Naive thymus-derived CD4-positive, alpha-beta T cell (primary cell): Measurements from ENCODE around the gene TEF. TPM values are rescaled to one million over a fixed set of nuclear protein-coding genes. Genes with fewer than 3 reads are reported as not detected.

Source experiments
- ATAC-seq: fragments of 150-1000 bp; cut with Tn5 transposase; 2 replicates; pipeline ENCODE4 v1.10.0; 2021; ENCODE audit warnings: mild to moderate bottlenecking, moderate library complexity
- CTCF ChIA-PET: fragments of 350-600 bp; sonication (Branson Sonifier 250); formaldehyde crosslinking; loops from one replicate; lab custom pipeline; 2021; ENCODE audit warnings: antibody characterized with exemption; lab: Charles Lee
- POLR2A ChIA-PET: fragments of 350-600 bp; sonication (Branson Sonifier 250); formaldehyde crosslinking; loops from one replicate; lab custom pipeline; 2021; ENCODE audit warnings: antibody characterized with exemption, inconsistent platforms; lab: Charles Lee
- DNase-seq, 9 donors: peaks; one replicate each; pipeline versions ENCODE4 v3.0.0 to v3.0.0-alpha.2; 2020 to 2022; ENCODE audit warnings: mixed read lengths in 1 of 9
- H3K27ac ChIP-seq: one replicate; pipeline ENCODE4 v1.7.0; 2013; ENCODE audit warnings: mild to moderate bottlenecking, low read depth, low read length, moderate library complexity
- H3K27me3 ChIP-seq, 2 donors: one replicate each; pipeline ENCODE4 v1.7.0; 2013; ENCODE audit warnings: low read length in 2 of 2, mild to moderate bottlenecking in 2 of 2, moderate library complexity in 2 of 2; ENCODE audit not compliant: control insufficient read depth in 2 of 2, insufficient read depth in 2 of 2
- H3K36me3 ChIP-seq, 3 experiments: 1 replicate in 2 of 3; 2 replicates in 1 of 3; pipeline ENCODE4 v1.7.0; 2013; ENCODE audit warnings: low read length in 3 of 3, mild to moderate bottlenecking in 3 of 3, moderate library complexity in 1 of 3; ENCODE audit not compliant: insufficient read depth in 3 of 3, control insufficient read depth in 2 of 3
- H3K4me1 ChIP-seq, 2 donors: one replicate each; pipeline ENCODE4 v1.7.0; 2013; ENCODE audit warnings: low read length in 2 of 2, mild to moderate bottlenecking in 2 of 2, moderate library complexity in 1 of 2; ENCODE audit not compliant: control insufficient read depth in 2 of 2, insufficient read depth in 2 of 2
- H3K4me3 ChIP-seq: 2 replicates; pipeline ENCODE4 v1.7.0; 2013; ENCODE audit warnings: mild to moderate bottlenecking, low read length
- H3K9me3 ChIP-seq, 3 experiments: 1 replicate in 2 of 3; 2 replicates in 1 of 3; pipeline ENCODE4 v1.7.0; 2013; ENCODE audit warnings: low read length in 3 of 3; ENCODE audit not compliant: control insufficient read depth in 2 of 3
- H3K27ac Mint-ChIP-seq, 9 donors: one replicate each; pipeline ENCODE4 v1.8.0; 2020 to 2022; ENCODE audit warnings: mixed read lengths in 9 of 9, mild to moderate bottlenecking in 8 of 9, moderate library complexity in 5 of 9, inconsistent platforms in 2 of 9
- H3K27me3 Mint-ChIP-seq, 5 donors: one replicate each; pipeline ENCODE4 v1.8.0; 2021 to 2022; ENCODE audit warnings: mixed read lengths in 5 of 5, mild to moderate bottlenecking in 1 of 5
- H3K36me3 Mint-ChIP-seq, 5 donors: one replicate each; pipeline ENCODE4 v1.8.0; 2020 to 2022; ENCODE audit warnings: mixed read lengths in 5 of 5, mild to moderate bottlenecking in 3 of 5, inconsistent platforms in 1 of 5
- H3K4me1 Mint-ChIP-seq, 7 donors: one replicate each; pipeline ENCODE4 v1.8.0; 2020 to 2022; ENCODE audit warnings: mixed read lengths in 7 of 7, mild to moderate bottlenecking in 3 of 7, inconsistent platforms in 1 of 7
- H3K4me3 Mint-ChIP-seq, 10 donors: one replicate each; pipeline ENCODE4 v1.8.0; 2020 to 2022; ENCODE audit warnings: mild to moderate bottlenecking in 10 of 10, mixed read lengths in 10 of 10, moderate library complexity in 6 of 10, inconsistent platforms in 2 of 10
- H3K9me3 Mint-ChIP-seq, 11 donors: one replicate each; pipeline ENCODE4 v1.8.0; 2020 to 2022; ENCODE audit warnings: mixed read lengths in 11 of 11, mild to moderate bottlenecking in 4 of 11, inconsistent platforms in 1 of 11, moderate library complexity in 1 of 11
- intact Hi-C, 2 donors: fragments of 100-400 bp; cut with micrococcal nuclease; formaldehyde crosslinking; loops; one replicate each; pipeline ENCODE4 v1.15.1; 2023
- polyA plus RNA-seq, 2 donors: library from polyadenylated mRNA; unstranded; fragments of 300-500 nt; fragmentation: Illumina TruSeq; gene quantifications; one replicate each; pipeline ENCODE4 v1.2.3, GENCODE V29; 2021
- total RNA-seq, 6 experiments: library from RNA in 5 of 6; stranded (reverse) in 5 of 6; gene quantifications; 1 replicate in 5 of 6; 2 replicates in 1 of 6; pipeline ENCODE4 v1.2.3 and lab custom pipeline; 2021 to 2026

TEF gene
- total and polyA plus RNA-seq, 7 experiments from 2014 or later = 3.5 to 8.4 (median 6.2) TPM

GRCh38 chr22:41446639-41447434 lies 65.1 kb downstream of the TEF start, which contains the start of gene TOB2:
TOB2 (minus strand) TSS chr22:41446801; CDS start chr22:41437345, 9,456 bp downstream.
- Mint-ChIP-seq H3K36me3 (peaks cover 0 to 6% (median 0%) of the 10 kb centered on the region in 5 donors), H3K27ac (peak within 1 kb of the TSS; percentile 93 to 99 (median 97)), H3K9me3 (peaks cover 0 to 8% (median 0%) of the 10 kb centered on the region in 11 donors), H3K4me1 (peaks cover 6 to 36% (median 28%) of the 10 kb centered on the region in 7 donors), H3K27me3 (no peaks in the 10 kb centered on the region), H3K4me3 (peak within 1 kb of the TSS; percentile 92 to 98 (median 94))
- Histone ChIP-seq H3K4me1 (peaks cover 7% of the 10 kb centered on the region in 2 donors), H3K27ac (peak within 1 kb of the TSS; percentile 88), H3K36me3 (peaks cover 0 to 6% (median 0%) of the 10 kb centered on the region in 3 experiments), H3K9me3 (no peaks in the 10 kb centered on the region), H3K4me3 (peak within 1 kb of the TSS; percentile 90), H3K27me3 (no peaks in the 10 kb centered on the region)
- DNase-seq = peak; percentile 91 to 96 (median 94)
- ChIA-PET POLR2A (interaction anchor here (0.5 to 5.2 kb wide), 21 partner anchors 9 to 1168 kb away, joined by 3 to 143 read pairs (median 5); partner anchors contain the start of genes ACO2, DESI1, PHF5A and PMM1), CTCF (interaction anchor here (1.3 to 1.8 kb wide), 2 partner anchors 21 to 43 kb away, joined by 3 to 5 read pairs; partner anchors contain the start of genes ACO2 and PHF5A)
- intact Hi-C loops = loop anchor here (1.0 to 10.0 kb wide), 9 partner anchors 78 to 1402 kb away; partner anchors contain the start of genes CENPM (in 1 of the 2), DESI1 (in 1 of the 2), L3MBTL2 (in 1 of the 2) and MRTFA (in 1 of the 2)
- ATAC-seq = peak; percentile 84

- Histone ChIP-seq H3K27me3 (no peaks in the 10 kb centered on the region), H3K27ac (peak overlapping the region; percentile 88), H3K9me3 (no peaks in the 10 kb centered on the region), H3K36me3 (peaks cover 0 to 6% (median 0%) of the 10 kb centered on the region in 3 experiments), H3K4me1 (peaks cover 7% of the 10 kb centered on the region in 2 donors), H3K4me3 (peak overlapping the region; percentile 90)
- H3K27me3 Mint-ChIP-seq = no peaks in the 10 kb centered on the region
- peaks cover 0 to 8% (median 0%) of the 10 kb centered on the region in 11 donors for H3K9me3 Mint-ChIP-seq
- peaks cover 6 to 32% (median 27%) of the 10 kb centered on the region in 7 donors for H3K4me1 Mint-ChIP-seq
- ChIA-PET POLR2A (interaction anchor here (0.6 to 5.2 kb wide), 26 partner anchors 9 to 1168 kb away, joined by 3 to 143 read pairs (median 4); partner anchors contain the start of genes ACO2, DESI1, PHF5A and PMM1), CTCF (interaction anchor here (0.6 to 1.8 kb wide), 4 partner anchors 21 to 1498 kb away, joined by 3 to 5 read pairs (median 4); partner anchors contain the start of genes ACO2 and PHF5A)
- peak overlapping the region; percentile 92 to 98 (median 94) for H3K4me3 Mint-ChIP-seq
- intact Hi-C loops = loop anchor here (1.0 to 10.0 kb wide), 17 partner anchors 21 to 1403 kb away; partner anchors contain the start of genes POLR3H (in 2 of the 2), RANGAP1 (in 2 of the 2), RBX1 (in 2 of the 2) and ACO2 (in 1 of the 2)
- H3K27ac Mint-ChIP-seq = peak overlapping the region; percentile 91 to 99 (median 94)
- peaks cover 0 to 6% (median 0%) of the 10 kb centered on the region in 5 donors for H3K36me3 Mint-ChIP-seq
- ATAC-seq = no peak
- DNase-seq = peak; percentile 32 to 69 (median 54)
Observed at GRCh38 chr22:41447435-41448188, 65.9 kb downstream of the TEF start.

GRCh38 chr22:41448189-41448808 lies 66.6 kb downstream of the TEF start:
- peaks cover 0 to 8% (median 0%) of the 10 kb centered on the region in 11 donors for H3K9me3 Mint-ChIP-seq
- peaks cover 7% of the 10 kb centered on the region in 2 donors for H3K4me1 ChIP-seq
- DNase-seq = peak; percentile 62 to 95 (median 92)
- ChIA-PET POLR2A (interaction anchor here (0.6 to 5.2 kb wide), 20 partner anchors 11 to 591 kb away, joined by 3 to 143 read pairs (median 4); partner anchors contain the start of genes ACO2, PHF5A, PMM1 and TEF), CTCF (interaction anchor here (0.6 to 1.3 kb wide), 5 partner anchors 20 to 1499 kb away, joined by 3 to 4 read pairs (median 3); partner anchors contain the start of genes ACO2 and PHF5A)
- H3K27ac ChIP-seq = peak overlapping the region; percentile 88
- no peaks in the 10 kb centered on the region for H3K27me3 ChIP-seq
- intact Hi-C loops = loop anchor here (1.0 to 10.0 kb wide), 14 partner anchors 20 to 1403 kb away; partner anchors contain the start of genes RANGAP1 (in 2 of the 2), RBX1 (in 2 of the 2), ACO2 (in 1 of the 2) and CENPM (in 1 of the 2)
- H3K4me3 ChIP-seq = peak overlapping the region; percentile 90
- H3K4me1 Mint-ChIP-seq = peaks cover 6 to 25% (median 21%) of the 10 kb centered on the region in 7 donors
- no peaks in the 10 kb centered on the region for H3K9me3 ChIP-seq
- H3K36me3 Mint-ChIP-seq = peaks cover 0 to 7% (median 0%) of the 10 kb centered on the region in 5 donors
- peak; percentile 78 for ATAC-seq
- H3K27ac Mint-ChIP-seq = peak overlapping the region; percentile 91 to 99 (median 94)
- peaks cover 0 to 6% (median 0%) of the 10 kb centered on the region in 3 experiments for H3K36me3 ChIP-seq
- peak overlapping the region; percentile 92 to 98 (median 94) for H3K4me3 Mint-ChIP-seq
- H3K27me3 Mint-ChIP-seq = no peaks in the 10 kb centered on the region

Other genes with a start within 250 kb of the TEF start
- 10 to 100 TPM; 31.6 to 45.9 (median 43.3) TPM for gene L3MBTL2, start 176.6 kb upstream of the TEF start, total RNA-seq
- 10 to 100 TPM; 31.8 to 42.3 TPM for gene L3MBTL2, start 176.6 kb upstream of the TEF start, polyA plus RNA-seq
- gene CHADL, start 141.0 kb upstream of the TEF start, total RNA-seq = 1 to 10 TPM in 2 of 5 experiments, under 1 TPM in 3; 0.31 to 1.8 (median 0.94) TPM
- gene CHADL, start 141.0 kb upstream of the TEF start, polyA plus RNA-seq = under 1 TPM; 0.60 to 0.89 TPM
- gene RANGAP1, start 95.8 kb upstream of the TEF start, total RNA-seq = 100 to 1,000 TPM in 1 of 5 experiments, 10 to 100 TPM in 4; 60.7 to 122 (median 72.4) TPM
- gene RANGAP1, start 95.8 kb upstream of the TEF start, polyA plus RNA-seq = 10 to 100 TPM; 22.8 to 40.6 TPM
- 10 to 100 TPM; 36.9 to 65.9 (median 42.7) TPM for gene ZC3H7B, start 80.4 kb upstream of the TEF start, total RNA-seq
- 1 to 10 TPM; 1.7 to 2.7 TPM for gene ZC3H7B, start 80.4 kb upstream of the TEF start, polyA plus RNA-seq
- 10 to 100 TPM; 19.3 to 37.8 (median 29.8) TPM for gene TOB2, start 64.9 kb downstream of the TEF start, total RNA-seq
- 1 to 10 TPM; 8.2 to 9.7 TPM for gene TOB2, start 64.9 kb downstream of the TEF start, polyA plus RNA-seq
- 10 to 100 TPM; 27.8 to 63.9 (median 36.0) TPM for gene PHF5A, start 86.8 kb downstream of the TEF start, total RNA-seq
- gene PHF5A, start 86.8 kb downstream of the TEF start, polyA plus RNA-seq = 10 to 100 TPM; 22.4 to 25.8 TPM
- 10 to 100 TPM; 64.5 to 84.8 (median 70.3) TPM for gene ACO2, start 87.2 kb downstream of the TEF start, total RNA-seq
- 100 to 1,000 TPM in 1 of 2 donors, 10 to 100 TPM in 1; 60.5 to 101 TPM for gene ACO2, start 87.2 kb downstream of the TEF start, polyA plus RNA-seq
- gene POLR3H, start 162.5 kb downstream of the TEF start, total RNA-seq = 10 to 100 TPM; 21.7 to 59.6 (median 28.5) TPM
- gene POLR3H, start 162.5 kb downstream of the TEF start, polyA plus RNA-seq = 10 to 100 TPM; 24.2 to 32.2 TPM
- not detected for gene CSDC2, start 179.1 kb downstream of the TEF start, total RNA-seq
- not detected for gene CSDC2, start 179.1 kb downstream of the TEF start, polyA plus RNA-seq
- gene PMM1, start 207.9 kb downstream of the TEF start, total RNA-seq = 10 to 100 TPM; 22.5 to 34.3 (median 26.9) TPM
- gene PMM1, start 207.9 kb downstream of the TEF start, polyA plus RNA-seq = 10 to 100 TPM; 40.7 to 42.8 TPM
- 10 to 100 TPM; 17.4 to 45.7 (median 24.5) TPM for gene DESI1, start 239.1 kb downstream of the TEF start, total RNA-seq
- gene DESI1, start 239.1 kb downstream of the TEF start, polyA plus RNA-seq = 10 to 100 TPM; 10.9 to 14.4 TPM
- 100 to 1,000 TPM; 139 to 270 (median 160) TPM for gene XRCC6, start 239.4 kb downstream of the TEF start, total RNA-seq
- 100 to 1,000 TPM; 458 to 542 TPM for gene XRCC6, start 239.4 kb downstream of the TEF start, polyA plus RNA-seq